ENCODE data around the gene NADK. TPM values are rescaled to one million over a fixed set of nuclear protein-coding genes. Genes with fewer than 3 reads are reported as not detected.

Gene NADK
- polyA plus RNA-seq, 1 experiment, result 37.8 TPM

- ChIA-PET CTCF (interaction anchor here (0.6 kb wide), 1 partner anchor 89 kb away, joined by 4 read pairs; no protein-coding TSS in a partner anchor), POLR2A (no interaction called here)
- no peak overlapping the region for H3K4me3 ChIP-seq (ENCODE audit: low read depth, low read length)
- TF ChIP-seq CTCF (IDR thresholded peaks at IDR 0.05; ENCODE audit: low read depth, low read length), result no peak
- no peak for DNase-seq (ENCODE audit: low read depth, low spot score)
- H3K27me3 ChIP-seq (ENCODE audit: control insufficient read depth, insufficient read depth, low read length), result no peaks in the 10 kb centered on the region
- H3K27ac ChIP-seq (ENCODE audit: low read depth, low read length), result no peak overlapping the region
- no peaks in the 10 kb centered on the region for H3K9me3 ChIP-seq (ENCODE audit: control insufficient read depth, insufficient read depth, low read length)
Measured at GRCh38 chr1:1819762-1820161, 41.5 kb upstream of the NADK start.

DNA sequence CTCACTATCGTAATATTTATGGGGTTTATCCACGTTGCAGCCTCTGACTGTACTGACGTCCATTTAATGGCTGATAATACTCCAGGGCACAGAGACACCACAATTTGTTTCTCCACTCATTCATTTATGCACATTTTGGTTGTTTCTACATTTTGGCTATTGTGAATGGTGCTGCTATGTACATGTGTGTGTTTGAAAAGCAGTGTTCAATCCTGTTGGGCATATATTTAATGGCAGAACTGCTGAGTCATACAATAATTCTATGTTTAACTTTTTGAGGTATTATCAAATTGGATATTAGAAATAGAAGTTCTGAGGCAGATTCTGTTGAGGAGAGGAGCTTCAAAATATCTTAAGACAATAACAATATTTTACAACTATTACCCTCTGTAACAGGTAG is 39.0 kb upstream of the NADK start:
- H3K4me3 ChIP-seq (ENCODE audit: low read depth, low read length), result no peak overlapping the region
- POLR2A ChIA-PET, result interaction anchor here (0.9 kb wide), 1 partner anchor 10 kb away, joined by 6 read pairs; no protein-coding TSS in a partner anchor
- H3K27me3 ChIP-seq (ENCODE audit: control insufficient read depth, insufficient read depth, low read length), result no peaks in the 10 kb centered on the region
- DNase-seq (ENCODE audit: low read depth, low spot score), result no peak
- no peaks in the 10 kb centered on the region for H3K9me3 ChIP-seq (ENCODE audit: control insufficient read depth, insufficient read depth, low read length)
- H3K27ac ChIP-seq (ENCODE audit: low read depth, low read length), result no peak overlapping the region
- CTCF ChIA-PET, result no interaction called here
- TF ChIP-seq CTCF (IDR thresholded peaks at IDR 0.05; ENCODE audit: low read depth, low read length), result no peak

DNA sequence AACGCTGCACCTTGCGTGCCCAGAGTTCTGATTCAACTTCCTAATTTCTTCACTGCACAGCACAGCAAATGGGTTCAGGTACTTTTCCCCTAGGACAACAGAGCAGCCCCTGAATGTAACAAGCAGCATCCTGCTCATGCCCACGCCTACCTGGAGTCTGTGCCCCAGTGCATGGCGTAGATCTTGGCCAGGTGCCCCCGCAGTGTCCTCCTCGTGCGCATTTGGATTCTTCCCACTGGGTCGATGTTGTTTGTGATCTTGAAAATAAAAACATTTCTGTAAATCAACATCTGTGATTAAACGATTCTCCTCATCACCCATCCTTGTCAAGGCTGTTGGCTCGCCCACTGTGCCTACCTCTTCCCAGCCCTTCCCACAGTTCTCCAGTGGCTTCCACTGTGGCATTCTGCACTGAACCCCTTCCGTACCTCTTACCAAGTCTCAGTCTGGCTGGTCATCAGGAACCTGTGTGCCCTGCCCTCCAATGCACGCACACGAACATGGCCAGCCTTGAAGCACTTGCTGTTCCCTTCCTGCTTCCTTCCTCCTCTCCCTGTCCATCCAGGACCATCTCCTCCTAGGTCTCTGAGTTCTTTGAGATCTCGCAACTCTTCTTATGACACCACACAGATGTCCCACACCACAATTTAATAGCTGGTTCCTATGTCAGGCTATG is 37.5 kb upstream of the NADK start:
- CTCF ChIA-PET, result no interaction called here
- TF ChIP-seq CTCF (IDR thresholded peaks at IDR 0.05; ENCODE audit: low read depth, low read length), result no peak
- H3K27ac ChIP-seq (ENCODE audit: low read depth, low read length), result no peak overlapping the region
- H3K4me3 ChIP-seq (ENCODE audit: low read depth, low read length), result no peak overlapping the region
- POLR2A ChIA-PET, result no interaction called here
- no peak for DNase-seq (ENCODE audit: low read depth, low spot score)
- no peaks in the 10 kb centered on the region for H3K27me3 ChIP-seq (ENCODE audit: control insufficient read depth, insufficient read depth, low read length)
- H3K9me3 ChIP-seq (ENCODE audit: control insufficient read depth, insufficient read depth, low read length), result no peaks in the 10 kb centered on the region

- ChIA-PET CTCF (no interaction called here), POLR2A (no interaction called here)
- no peak for TF ChIP-seq CTCF (IDR thresholded peaks at IDR 0.05; ENCODE audit: low read depth, low read length)
- Histone ChIP-seq H3K27ac (ENCODE audit: low read depth, low read length) (no peak overlapping the region), H3K4me3 (ENCODE audit: low read depth, low read length) (no peak overlapping the region), H3K27me3 (ENCODE audit: control insufficient read depth, insufficient read depth, low read length) (no peaks in the 10 kb centered on the region), H3K9me3 (ENCODE audit: control insufficient read depth, insufficient read depth, low read length) (no peaks in the 10 kb centered on the region)
- no peak for DNase-seq (ENCODE audit: low read depth, low spot score)
Measured at GRCh38 chr1:1809489-1809888, 31.2 kb upstream of the NADK start.

- Histone ChIP-seq H3K9me3 (ENCODE audit: control insufficient read depth, insufficient read depth, low read length) (no peaks in the 10 kb centered on the region), H3K27me3 (ENCODE audit: control insufficient read depth, insufficient read depth, low read length) (no peaks in the 10 kb centered on the region), H3K27ac (ENCODE audit: low read depth, low read length) (no peak overlapping the region), H3K4me3 (ENCODE audit: low read depth, low read length) (no peak overlapping the region)
- DNase-seq (ENCODE audit: low read depth, low spot score), result no peak
- POLR2A ChIA-PET, result no interaction called here
- TF ChIP-seq CTCF (IDR thresholded peaks at IDR 0.05; ENCODE audit: low read depth, low read length), result no peak
- CTCF ChIA-PET, result interaction anchor here (1.1 kb wide), 1 partner anchor 98 kb away, joined by 3 read pairs; no protein-coding TSS in a partner anchor
Measured at GRCh38 chr1:1808206-1808605, 29.9 kb upstream of the NADK start.

Data from AG04450 (cell line).